Mesenchymal stem cell (in vitro differentiated cells and primary cell): ENCODE results near the gene TPRKB.
"Not testable (repeated sequence)": the region's sequence is repeated elsewhere in the genome, so short reads cannot be mapped to it uniquely, and the experiment has no call there.

ENCODE experiments used
- DNase-seq: peaks from one replicate; pipeline ENCODE4 v3.0.0-alpha.2; 2013
- H2AFZ ChIP-seq: one replicate; pipeline ENCODE4 v1.6.1; 2013; ENCODE audit warnings: low read depth, mild to moderate bottlenecking, control low read depth, inconsistent platforms, low read length, moderate library complexity
- H2AK5ac ChIP-seq: 2 replicates; pipeline ENCODE4 v1.6.1; 2013; ENCODE audit warnings: low read length, moderate library complexity, mild to moderate bottlenecking, inconsistent platforms; ENCODE audit not compliant: severe bottlenecking
- H2BK120ac ChIP-seq: one replicate; pipeline ENCODE4 v1.6.1; 2013; ENCODE audit warnings: low read depth, mild to moderate bottlenecking, inconsistent platforms, low read length, moderate library complexity
- H2BK12ac ChIP-seq, 2 experiments: one replicate each; pipeline ENCODE4 v1.6.1; 2013; ENCODE audit warnings: inconsistent platforms in 2 of 2, low read length in 2 of 2, mild to moderate bottlenecking in 2 of 2, moderate library complexity in 2 of 2, control low read depth in 1 of 2
- H2BK15ac ChIP-seq: one replicate; pipeline ENCODE4 v1.6.1; 2013; ENCODE audit warnings: mild to moderate bottlenecking, low read depth, inconsistent platforms; ENCODE audit not compliant: poor library complexity, severe bottlenecking
- H2BK5ac ChIP-seq: 2 replicates; pipeline ENCODE4 v1.6.1; 2013; ENCODE audit warnings: low read depth, mild to moderate bottlenecking, low read length, control low read depth, inconsistent platforms; ENCODE audit not compliant: poor library complexity, severe bottlenecking
- H3K14ac ChIP-seq, 2 experiments: one replicate each; pipeline ENCODE4 v1.6.1; 2013; ENCODE audit warnings: inconsistent platforms in 2 of 2, low read length in 2 of 2, control low read depth in 1 of 2, mild to moderate bottlenecking in 1 of 2, moderate library complexity in 1 of 2
- H3K18ac ChIP-seq, 2 experiments: one replicate each; pipeline ENCODE4 v1.6.1; 2013; ENCODE audit warnings: inconsistent platforms in 2 of 2, low read length in 2 of 2, control low read depth in 1 of 2, low read depth in 1 of 2, mild to moderate bottlenecking in 1 of 2
- H3K23ac ChIP-seq, 2 experiments: one replicate each; pipeline ENCODE4 v1.6.1; 2013; ENCODE audit warnings: inconsistent platforms in 2 of 2, low read length in 2 of 2, mild to moderate bottlenecking in 2 of 2, moderate library complexity in 2 of 2, control low read depth in 1 of 2
- H3K27ac ChIP-seq: 2 replicates; pipeline ENCODE4 v1.5.1; 2013; ENCODE audit warnings: mild to moderate bottlenecking, moderate library complexity, low read length, control low read depth, inconsistent platforms; ENCODE audit not compliant: poor library complexity, severe bottlenecking
- H3K27me3 ChIP-seq, 2 experiments: 2 replicates each; pipeline versions ENCODE4 v1.6.1 to v1.7.0; 2013; ENCODE audit warnings: low read length in 2 of 2, mild to moderate bottlenecking in 2 of 2, moderate library complexity in 2 of 2, control low read depth in 1 of 2, inconsistent platforms in 1 of 2; ENCODE audit not compliant: control insufficient read depth in 1 of 2, insufficient read depth in 1 of 2
- H3K36me3 ChIP-seq, 2 experiments: 2 replicates each; pipeline versions ENCODE4 v1.6.1 to v1.7.0; 2013; ENCODE audit warnings: low read length in 2 of 2, control low read depth in 1 of 2, inconsistent platforms in 1 of 2, low read depth in 1 of 2, mild to moderate bottlenecking in 1 of 2; ENCODE audit not compliant: insufficient read depth in 2 of 2, control insufficient read depth in 1 of 2
- H3K4ac ChIP-seq, 2 experiments: one replicate each; pipeline ENCODE4 v1.6.1; 2013; ENCODE audit warnings: inconsistent platforms in 2 of 2, low read length in 2 of 2, mild to moderate bottlenecking in 2 of 2, moderate library complexity in 2 of 2, control low read depth in 1 of 2, low read depth in 1 of 2
- H3K4me1 ChIP-seq: 2 replicates; pipeline ENCODE4 v1.6.1; 2013; ENCODE audit warnings: low read depth, low read length, control low read depth; ENCODE audit not compliant: control insufficient read depth, insufficient read depth
- H3K4me2 ChIP-seq: 2 replicates; pipeline ENCODE4 v1.6.1; 2013; ENCODE audit warnings: low read length, mild to moderate bottlenecking, inconsistent platforms; ENCODE audit not compliant: poor library complexity, severe bottlenecking
- H3K4me3 ChIP-seq, 2 experiments: 2 replicates each; pipeline versions ENCODE4 v1.5.1 to v1.7.0; 2013; ENCODE audit warnings: low read length in 2 of 2, mild to moderate bottlenecking in 2 of 2, control low read depth in 1 of 2, low read depth in 1 of 2; ENCODE audit not compliant: insufficient read depth in 1 of 2
- H3K79me1 ChIP-seq: replicated peaks from 2 replicates; pipeline ENCODE4 v1.6.1; 2013; ENCODE audit warnings: mild to moderate bottlenecking, control low read depth, low read length, inconsistent platforms; ENCODE audit not compliant: poor library complexity, severe bottlenecking
- H3K9ac ChIP-seq: 2 replicates; pipeline ENCODE4 v1.7.0; 2013; ENCODE audit warnings: mild to moderate bottlenecking, low read length, moderate library complexity
- H3K9me3 ChIP-seq: 2 replicates; pipeline ENCODE4 v1.7.0; 2013; ENCODE audit warnings: mild to moderate bottlenecking, low read length; ENCODE audit not compliant: control insufficient read depth
- H4K8ac ChIP-seq: one replicate; pipeline ENCODE4 v1.6.1; 2013; ENCODE audit warnings: inconsistent platforms, mild to moderate bottlenecking, low read length, moderate library complexity
- H4K91ac ChIP-seq: one replicate; pipeline ENCODE4 v1.6.1; 2013; ENCODE audit warnings: mild to moderate bottlenecking, low read length, inconsistent platforms
- WGBS: methylation state at CpG from one replicate; pipeline ENCODE4 v1.1.7; 2013; ENCODE audit warnings: mixed read lengths; 5-methylcytosine and 5-hydroxymethylcytosine counted together

Gene TPRKB

DNA sequence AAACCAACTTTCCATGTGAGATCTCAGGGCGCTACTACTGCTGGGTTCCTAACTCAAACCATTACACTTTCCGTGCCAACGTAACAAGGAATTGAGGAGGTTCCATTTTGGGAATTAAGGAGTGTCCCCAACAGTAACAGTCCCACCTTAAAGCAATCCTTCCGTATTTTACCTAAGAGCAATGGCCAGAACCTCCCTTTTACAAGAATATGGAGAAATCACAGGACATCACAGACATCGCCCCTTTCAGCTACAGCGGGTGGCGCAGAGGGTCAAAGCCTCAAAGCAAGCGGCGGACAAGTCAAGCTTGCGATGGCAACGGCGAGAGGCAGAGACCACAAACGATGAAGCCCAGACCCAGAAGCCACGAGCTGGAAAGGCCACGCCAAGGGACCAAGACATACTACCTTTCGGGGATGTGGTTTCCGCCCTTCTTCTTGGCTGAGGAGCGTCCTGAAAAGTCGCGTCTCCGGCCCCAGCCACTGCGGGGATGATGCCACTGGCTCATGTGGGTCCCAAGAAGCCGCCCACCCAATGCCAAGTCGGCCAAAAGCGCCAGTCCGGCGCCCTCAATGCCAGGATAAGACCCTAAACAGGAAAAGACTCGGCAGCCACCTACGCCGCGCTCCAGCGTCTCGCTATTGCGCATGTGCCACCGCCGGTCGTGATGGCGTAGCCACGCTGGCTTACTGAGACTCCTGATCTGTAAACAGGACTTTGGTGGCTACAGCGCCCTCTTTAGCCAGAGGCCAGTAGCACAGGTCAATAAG is 42.5 kb upstream of the TPRKB start, which contains the start of gene DUSP11:
TSS of gene DUSP11 (minus strand) at position 637 of the 770 bp plus-strand sequence. CDS start at position 508, 129 bp downstream.
- Histone ChIP-seq H3K36me3 (peaks cover 3 to 29% of the 10 kb centered on the region in 2 experiments), H3K23ac (peak within 1 kb of the TSS in 1 of 2 experiments; percentile 75), H4K91ac (peak within 1 kb of the TSS; percentile 64), H3K4me2 (peak within 1 kb of the TSS; percentile 55), H3K27me3 (no peaks in the 10 kb centered on the region), H3K4ac (peak within 1 kb of the TSS; percentile 73 to 98), H3K14ac (peak within 1 kb of the TSS in 1 of 2 experiments; percentile 98), H2AFZ (peak within 1 kb of the TSS; percentile 97), H4K8ac (peak within 1 kb of the TSS; percentile 99), H2BK12ac (peak within 1 kb of the TSS in 1 of 2 experiments; percentile 47), H3K9me3 (no peaks in the 10 kb centered on the region), H3K27ac (peak within 1 kb of the TSS; percentile 80), H2AK5ac (peak within 1 kb of the TSS; percentile 72), H3K79me1 (peaks cover 2% of the 10 kb centered on the region), H3K9ac (peak within 1 kb of the TSS; percentile 98), H3K18ac (peak within 1 kb of the TSS; percentile 98 to 99), H3K4me3 (peak within 1 kb of the TSS; percentile 92 to 96), H2BK5ac (peak within 1 kb of the TSS; percentile 95), H3K4me1 (peaks cover 8% of the 10 kb centered on the region), H2BK15ac (peak within 1 kb of the TSS; percentile 80), H2BK120ac (peak within 1 kb of the TSS; percentile 22)
- peak; percentile 95 for DNase-seq
- under 1% methylated on average over 40 of the region's 40 CpGs for WGBS

DNA sequence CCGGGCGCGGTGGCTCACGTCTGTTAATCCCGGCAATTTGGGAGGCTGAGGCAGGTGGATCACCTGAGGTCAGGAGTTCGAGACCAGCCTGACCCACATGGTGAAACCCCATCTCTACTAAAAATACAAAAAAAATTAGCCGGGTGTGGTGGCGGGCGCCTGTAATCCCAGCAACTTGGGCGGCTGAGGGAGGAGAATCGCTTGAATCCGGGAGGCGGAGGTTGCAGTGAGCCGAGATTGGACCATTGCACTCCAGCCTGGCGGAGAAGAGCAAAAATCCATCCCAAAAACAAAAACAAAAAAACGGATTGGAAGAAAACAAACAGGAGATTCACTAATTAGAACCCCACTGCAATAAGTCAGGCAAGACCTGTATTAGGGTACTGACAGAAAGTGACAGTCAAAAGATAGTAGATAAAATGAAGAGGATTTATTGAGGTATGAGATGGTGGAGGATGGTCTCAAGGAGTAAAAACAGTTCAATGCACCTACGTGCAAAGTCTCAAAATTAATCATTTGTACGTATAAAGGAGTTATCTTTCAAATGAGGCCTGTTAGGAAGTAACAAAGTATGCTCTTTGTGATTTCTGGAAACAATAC is 41.8 kb upstream of the TPRKB start:
- not testable (repeated sequence) for H3K27me3 ChIP-seq, H2BK120ac ChIP-seq, H3K9me3 ChIP-seq, H4K91ac ChIP-seq, H2BK15ac ChIP-seq, H2BK5ac ChIP-seq, H3K14ac ChIP-seq, H3K18ac ChIP-seq, H2BK12ac ChIP-seq, H3K4me1 ChIP-seq, DNase-seq, H3K79me1 ChIP-seq, H4K8ac ChIP-seq, H3K23ac ChIP-seq, H3K27ac ChIP-seq
- H3K4me2 ChIP-seq, result peak overlapping the region; percentile 55
- H3K36me3 ChIP-seq, result peaks cover 3 to 36% of the 10 kb centered on the region in 2 experiments
- peak overlapping the region; percentile 73 to 98 for H3K4ac ChIP-seq
- H3K9ac ChIP-seq, result peak overlapping the region; percentile 98
- peak overlapping the region; percentile 97 for H2AFZ ChIP-seq
- 90% methylated on average over 14 of the region's 18 CpGs for WGBS
- peak overlapping the region; percentile 72 for H2AK5ac ChIP-seq
- H3K4me3 ChIP-seq, result peak overlapping the region; percentile 92 to 96

GRCh38 chr2:73776869-73777519 is 39.8 kb upstream of the TPRKB start:
- no peak overlapping the region for H3K14ac ChIP-seq
- H3K27me3 ChIP-seq, result no peaks in the 10 kb centered on the region
- peaks cover 6% of the 10 kb centered on the region for H3K79me1 ChIP-seq
- no peak overlapping the region for H3K4me3 ChIP-seq
- H3K18ac ChIP-seq, result no peak overlapping the region
- peak overlapping the region; percentile 8 for H3K9ac ChIP-seq
- no peak overlapping the region for H3K23ac ChIP-seq
- peaks cover 6% of the 10 kb centered on the region for H3K4me1 ChIP-seq
- peaks cover 3 to 55% of the 10 kb centered on the region in 2 experiments for H3K36me3 ChIP-seq
- no peak overlapping the region for H4K91ac ChIP-seq
- DNase-seq, result peak; percentile 28
- no peak overlapping the region for H3K4ac ChIP-seq
- H2AK5ac ChIP-seq, result no peak overlapping the region
- peak overlapping the region; percentile 49 for H3K27ac ChIP-seq
- no peaks in the 10 kb centered on the region for H3K9me3 ChIP-seq
- no peak overlapping the region for H3K4me2 ChIP-seq
- no peak overlapping the region for H2AFZ ChIP-seq
- no peak overlapping the region for H4K8ac ChIP-seq
- H2BK12ac ChIP-seq, result no peak overlapping the region
- 100% methylated on average over 6 of the region's 8 CpGs for WGBS
- no peak overlapping the region for H2BK120ac ChIP-seq
- no peak overlapping the region for H2BK15ac ChIP-seq
- no peak overlapping the region for H2BK5ac ChIP-seq

DNA sequence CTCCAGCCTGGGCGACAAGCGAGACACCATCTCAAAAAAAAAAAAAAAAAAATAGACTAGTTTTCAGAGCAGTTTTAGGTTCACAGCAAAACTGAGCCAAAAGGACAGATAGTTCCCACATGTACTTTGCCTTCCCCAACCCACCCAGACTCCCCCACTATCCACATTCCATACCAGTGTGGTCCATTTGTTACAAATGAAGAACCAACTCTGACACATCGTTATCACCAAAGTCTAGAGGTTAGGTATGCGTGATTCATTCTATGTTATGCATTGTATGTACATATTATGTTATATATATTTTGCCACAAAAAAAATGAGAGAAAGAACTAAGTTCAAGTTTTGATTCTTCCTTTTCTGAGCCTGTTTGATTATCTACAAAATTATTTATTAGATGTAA is 39.2 kb upstream of the TPRKB start:
- no peaks in the 10 kb centered on the region for H3K27me3 ChIP-seq
- no peak overlapping the region for H2BK5ac ChIP-seq
- H3K4ac ChIP-seq, result no peak overlapping the region
- no peak overlapping the region for H3K23ac ChIP-seq
- H2AFZ ChIP-seq, result no peak overlapping the region
- no peak overlapping the region for H3K4me2 ChIP-seq
- H3K79me1 ChIP-seq, result peaks cover 6% of the 10 kb centered on the region
- H2AK5ac ChIP-seq, result no peak overlapping the region
- no peak overlapping the region for H3K27ac ChIP-seq
- H3K4me3 ChIP-seq, result no peak overlapping the region
- H3K14ac ChIP-seq, result no peak overlapping the region
- no peak overlapping the region for H4K91ac ChIP-seq
- no peak overlapping the region for H2BK120ac ChIP-seq
- WGBS, result 100% methylated on average over 2 of the region's 4 CpGs
- H3K9me3 ChIP-seq, result no peaks in the 10 kb centered on the region
- H2BK12ac ChIP-seq, result no peak overlapping the region
- no peak overlapping the region for H2BK15ac ChIP-seq
- peaks cover 3 to 56% of the 10 kb centered on the region in 2 experiments for H3K36me3 ChIP-seq
- no peak overlapping the region for H3K9ac ChIP-seq
- H3K18ac ChIP-seq, result no peak overlapping the region
- H3K4me1 ChIP-seq, result peaks cover 6% of the 10 kb centered on the region
- no peak overlapping the region for H4K8ac ChIP-seq
- DNase-seq, result no peak
